Dermis microvascular lymphatic vessel endothelial cell (primary cell): ENCODE data around the gene CMSS1. TPM values are rescaled to one million over a fixed set of nuclear protein-coding genes. Genes with fewer than 3 reads are reported as not detected.
A peak's percentile ranks its signal among the peaks of the same experiment; 100 is the strongest.

ENCODE experiments used
- DNase-seq, 2 donors: peaks; one replicate each; pipeline versions ENCODE4 v3.0.0 to v3.0.0-alpha.2; 2010; ENCODE audit warnings: low read depth in 2 of 2
- total RNA-seq: library from RNA; depleted of rRNA; stranded (reverse); fragments of >200 nt; gene quantifications from 2 replicates; pipeline ENCODE4 v1.2.1, GENCODE V29; 2014

Gene CMSS1
- total RNA-seq, 1 donor from 2014 or later: 7.7 TPM

DNA sequence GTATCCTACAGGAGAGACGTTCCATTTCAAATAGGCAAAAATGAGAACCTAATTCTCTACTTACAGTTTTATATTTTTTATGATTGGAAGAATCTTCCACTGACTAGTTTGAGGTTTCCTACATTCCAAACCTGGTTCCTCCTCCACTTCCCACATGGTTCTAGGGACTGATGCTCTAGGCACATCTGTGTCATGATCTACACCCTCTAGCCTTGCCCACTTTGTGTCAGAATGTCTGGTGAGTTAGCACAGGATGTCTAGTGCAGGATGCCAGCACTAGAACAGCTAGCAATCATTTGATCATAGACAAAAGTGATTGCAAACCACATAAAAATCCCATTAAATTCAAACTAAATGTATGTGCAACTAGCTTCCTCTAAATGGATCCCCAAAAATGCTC is 323.3 kb downstream of the CMSS1 start:
- DNase-seq: no peak

DNA sequence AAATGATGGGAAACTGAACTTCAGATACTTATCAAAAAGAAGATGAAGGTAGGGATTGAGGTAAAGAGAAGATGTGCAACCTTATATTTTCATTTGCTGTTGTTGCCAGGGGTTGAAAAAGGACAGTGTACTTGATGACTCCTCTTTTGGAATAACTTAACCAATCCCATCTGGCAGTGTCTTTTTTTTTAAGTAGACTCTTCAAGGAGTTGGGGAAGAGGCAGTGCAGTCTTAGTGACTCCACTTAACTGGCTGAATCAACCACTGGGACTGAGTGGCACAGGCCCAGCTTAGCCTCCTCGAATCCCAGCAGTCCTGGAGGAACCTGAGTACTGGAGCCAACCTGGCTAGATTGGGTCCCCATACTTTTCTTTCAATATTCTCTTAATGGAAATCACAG is 323.9 kb downstream of the CMSS1 start:
- no peak for DNase-seq

DNA sequence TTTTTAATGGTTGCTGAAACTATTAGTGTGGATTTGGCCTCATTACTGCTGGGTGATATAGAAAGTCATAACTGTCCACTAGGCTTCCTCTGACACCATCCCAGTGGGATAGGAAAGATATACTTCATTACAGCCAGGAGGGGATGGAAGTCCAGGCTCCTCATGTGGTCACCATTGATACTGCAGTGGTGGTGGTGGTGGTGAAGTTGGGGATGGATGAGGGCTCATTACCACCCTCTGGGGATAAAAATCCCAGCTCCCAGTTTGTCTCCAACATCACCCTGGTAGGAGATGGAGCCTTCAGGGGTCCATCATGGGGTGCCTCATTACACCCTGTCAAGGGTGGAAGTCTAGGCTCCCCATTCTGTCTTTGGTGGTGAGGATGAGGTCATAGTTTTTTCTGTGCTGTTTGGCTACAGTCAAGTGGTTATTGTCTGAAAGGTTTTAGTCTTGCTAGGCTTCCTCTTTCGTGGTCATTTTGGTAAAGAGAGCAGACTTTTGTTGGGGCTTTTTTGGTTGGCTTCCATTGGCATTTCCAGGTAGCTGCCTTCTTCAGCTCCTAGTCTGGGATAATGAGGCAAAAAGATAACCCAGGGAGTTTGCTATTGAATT is 326.7 kb downstream of the CMSS1 start:
- DNase-seq: no peak

DNA sequence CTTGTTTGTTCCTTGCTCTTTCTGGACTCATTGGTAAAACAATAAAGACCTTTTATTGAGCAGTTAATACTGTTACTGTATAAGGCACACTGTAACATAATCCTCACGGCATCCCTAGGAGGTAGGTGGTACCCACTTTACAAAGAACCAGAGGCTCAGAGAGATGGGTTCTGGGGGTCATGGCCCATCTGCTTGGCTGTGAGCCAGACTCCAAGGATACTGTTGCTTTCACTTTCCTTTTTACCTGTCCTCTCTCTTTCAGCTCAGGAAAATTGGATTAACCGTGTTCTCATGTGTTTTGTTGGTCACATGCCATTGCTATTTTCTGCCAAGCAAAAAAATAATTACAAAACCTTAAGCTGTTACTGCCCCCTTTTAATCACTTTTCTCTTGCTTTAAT is 331.5 kb downstream of the CMSS1 start:
- DNase-seq: peak; percentile 41 to 51

DNA sequence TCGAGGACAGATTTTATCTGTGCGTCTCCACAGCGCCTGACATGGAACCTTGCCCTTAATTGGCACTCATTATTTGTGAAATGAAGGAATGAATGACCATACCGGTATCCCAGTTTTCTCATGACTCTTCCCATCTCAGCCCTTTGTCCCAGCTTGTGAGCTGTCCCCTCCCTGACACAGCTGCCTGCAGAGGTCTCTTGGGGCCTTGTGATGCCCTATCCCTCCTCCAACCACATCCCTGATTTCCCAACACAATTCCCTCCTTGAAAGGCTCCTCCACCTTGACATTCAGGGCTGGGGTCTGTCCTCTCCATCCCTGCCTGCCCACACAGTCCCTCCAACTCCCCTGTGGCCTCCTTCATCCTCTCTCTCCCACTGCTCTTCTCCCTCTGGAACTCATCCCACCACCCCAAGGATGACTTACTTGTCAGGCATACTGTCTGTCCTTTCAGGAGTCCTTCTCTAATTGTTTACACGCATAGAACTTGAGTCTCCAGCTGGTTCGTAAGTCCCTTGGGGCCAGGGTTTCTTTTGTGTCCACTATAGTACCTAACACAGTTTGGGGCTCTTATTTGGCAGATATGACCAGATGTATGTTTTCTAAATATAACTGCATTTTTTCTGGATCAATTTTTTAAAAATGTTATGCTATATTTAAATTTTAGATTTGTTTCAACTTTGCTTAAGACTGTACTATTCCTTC is 332.2 kb downstream of the CMSS1 start:
- DNase-seq: no peak

DNA sequence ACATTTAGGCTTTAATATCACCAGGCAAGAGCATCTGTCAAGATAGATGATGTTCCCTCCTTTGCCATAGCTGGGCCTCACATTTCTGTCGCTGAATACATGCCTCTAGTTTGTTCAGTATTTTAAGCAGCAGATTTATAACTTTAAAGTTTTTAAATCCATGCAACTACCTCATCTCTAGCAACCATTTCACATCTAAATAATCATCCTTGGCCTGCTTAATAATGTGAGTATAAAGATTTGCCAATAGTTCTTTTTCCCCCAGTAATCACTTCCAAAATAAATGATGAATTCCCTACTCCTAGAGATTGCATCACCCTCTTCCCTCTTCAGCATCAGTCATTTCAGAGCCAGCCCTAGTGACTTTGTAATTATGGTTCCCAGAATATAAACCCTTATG is 332.8 kb downstream of the CMSS1 start:
- DNase-seq: no peak

DNA sequence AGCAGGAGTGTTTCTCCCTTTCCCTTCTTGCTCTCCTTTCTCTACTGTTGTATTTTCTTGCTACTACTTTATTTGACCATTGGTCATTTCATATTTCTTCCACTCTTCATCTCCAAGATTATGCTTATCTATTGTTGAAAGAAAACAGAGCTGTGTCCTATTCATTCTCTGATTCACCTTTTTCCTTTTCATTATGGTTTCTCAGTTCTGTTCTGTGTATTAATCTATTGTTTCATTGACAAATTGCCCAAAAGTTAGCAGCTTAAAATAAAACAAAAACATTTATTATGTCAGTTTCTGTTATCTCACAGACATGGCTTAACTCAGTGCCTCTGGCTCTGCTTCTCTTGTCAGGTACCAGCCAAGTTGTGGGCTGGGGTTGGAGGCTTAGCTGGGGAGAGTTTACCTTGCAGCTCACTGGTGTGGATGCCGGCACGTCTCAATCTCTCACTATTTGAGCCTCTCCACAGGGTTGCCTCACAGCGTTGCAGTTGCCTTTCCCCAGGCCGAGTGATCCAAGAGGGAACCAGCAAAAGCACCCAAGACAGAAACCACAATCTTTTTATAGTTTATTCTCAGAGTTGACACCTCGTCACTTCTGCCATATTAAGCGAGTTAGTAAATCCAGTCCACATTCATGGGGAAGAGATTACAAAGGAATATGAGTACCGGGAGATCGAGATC is 333.5 kb downstream of the CMSS1 start:
- no peak for DNase-seq

DNA sequence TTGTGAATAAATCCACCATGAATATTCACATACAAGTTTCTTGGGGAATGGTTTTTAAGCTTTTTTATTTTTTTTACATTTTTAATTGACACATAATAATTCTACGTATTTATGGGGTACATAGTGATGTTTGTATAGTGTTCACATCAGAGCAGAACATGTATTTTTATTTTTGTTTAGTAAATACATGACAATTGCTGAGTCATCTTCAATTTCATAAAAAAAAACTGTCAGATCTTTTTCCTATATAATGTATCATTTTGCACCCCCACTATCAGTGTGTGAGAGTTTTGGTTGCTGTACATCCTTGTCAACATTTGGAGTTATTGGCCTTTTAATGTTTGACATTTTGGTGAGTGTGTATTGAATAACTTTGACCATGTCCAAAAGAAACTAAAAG is 336.5 kb downstream of the CMSS1 start:
- DNase-seq: no peak

DNA sequence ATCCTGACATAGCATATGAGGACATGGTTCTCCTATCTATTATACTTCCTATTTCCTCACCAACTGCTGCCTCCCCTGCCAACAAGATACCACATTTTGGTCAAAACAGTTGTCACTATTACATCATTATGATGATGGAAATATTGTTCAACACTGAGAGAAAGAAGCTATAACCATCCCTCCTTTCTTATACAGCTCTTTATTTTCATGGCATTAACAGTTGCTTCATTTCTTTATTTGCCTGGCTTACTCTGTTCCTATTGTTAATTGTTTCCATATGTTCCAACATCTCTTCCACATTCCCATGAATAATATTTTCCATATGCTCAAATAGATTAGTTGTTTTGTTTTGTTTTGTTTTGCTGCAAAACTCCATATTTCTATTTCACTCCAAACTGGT is 337.5 kb downstream of the CMSS1 start:
- DNase-seq: no peak

DNA sequence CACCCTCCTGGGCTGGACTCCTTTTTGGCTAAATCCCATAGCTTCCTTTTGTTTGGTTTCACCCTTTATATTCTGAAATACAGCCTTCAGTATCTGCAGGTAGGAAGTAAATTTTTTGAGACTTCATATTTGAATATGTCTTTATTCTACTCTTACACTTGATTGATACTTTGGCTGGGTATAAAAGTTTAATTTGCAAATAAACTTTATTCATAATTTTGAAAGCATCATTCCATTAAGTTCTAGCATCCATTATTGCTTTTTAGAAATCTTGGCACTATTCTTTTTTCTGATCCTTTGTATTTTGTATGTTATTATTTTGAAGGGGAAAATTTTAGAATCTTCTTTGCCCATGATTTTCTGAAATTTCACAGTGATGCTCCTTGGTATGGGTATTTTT is 337.9 kb downstream of the CMSS1 start:
- DNase-seq: no peak

DNA sequence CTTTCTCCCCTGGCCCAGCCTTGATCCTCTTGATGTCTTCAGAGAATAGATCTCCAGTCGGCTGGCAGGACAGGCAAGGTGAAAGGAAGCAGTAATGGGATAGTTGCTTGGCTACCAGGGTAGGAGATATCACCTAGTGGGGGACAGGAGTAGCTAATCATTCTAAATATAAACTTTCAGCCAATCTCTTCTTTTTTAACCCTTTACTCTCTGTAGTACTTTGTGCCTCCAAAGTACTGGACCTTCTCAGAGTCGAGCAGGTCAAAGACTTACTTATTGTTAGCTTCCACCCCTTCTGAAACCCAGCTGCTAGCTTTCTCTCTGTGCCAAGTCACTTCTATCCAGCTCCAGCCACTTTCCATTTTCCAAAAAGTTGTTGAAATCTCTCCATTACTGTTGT is 340.0 kb downstream of the CMSS1 start:
- DNase-seq: no peak

DNA sequence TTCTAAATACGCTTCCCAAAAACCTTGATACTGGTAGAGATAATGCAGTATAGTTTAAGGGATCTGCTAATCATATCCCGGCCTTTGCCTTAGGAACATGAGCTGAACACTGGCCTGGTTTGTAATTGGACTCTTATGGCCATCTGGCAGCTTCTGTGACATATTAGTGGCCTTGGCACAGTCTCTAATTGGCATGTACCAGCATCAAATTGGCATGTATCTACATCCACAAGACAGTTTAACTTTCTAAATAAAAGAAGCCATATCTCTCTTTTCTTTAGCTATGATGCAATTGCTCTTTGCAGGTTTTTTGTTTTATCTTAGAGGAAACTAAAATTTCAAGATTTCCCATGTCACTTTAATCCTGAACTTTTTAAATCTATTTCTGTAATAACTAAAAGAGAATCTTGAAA is 341.3 kb downstream of the CMSS1 start:
- peak in 1 of 2 donors; percentile 42 for DNase-seq

DNA sequence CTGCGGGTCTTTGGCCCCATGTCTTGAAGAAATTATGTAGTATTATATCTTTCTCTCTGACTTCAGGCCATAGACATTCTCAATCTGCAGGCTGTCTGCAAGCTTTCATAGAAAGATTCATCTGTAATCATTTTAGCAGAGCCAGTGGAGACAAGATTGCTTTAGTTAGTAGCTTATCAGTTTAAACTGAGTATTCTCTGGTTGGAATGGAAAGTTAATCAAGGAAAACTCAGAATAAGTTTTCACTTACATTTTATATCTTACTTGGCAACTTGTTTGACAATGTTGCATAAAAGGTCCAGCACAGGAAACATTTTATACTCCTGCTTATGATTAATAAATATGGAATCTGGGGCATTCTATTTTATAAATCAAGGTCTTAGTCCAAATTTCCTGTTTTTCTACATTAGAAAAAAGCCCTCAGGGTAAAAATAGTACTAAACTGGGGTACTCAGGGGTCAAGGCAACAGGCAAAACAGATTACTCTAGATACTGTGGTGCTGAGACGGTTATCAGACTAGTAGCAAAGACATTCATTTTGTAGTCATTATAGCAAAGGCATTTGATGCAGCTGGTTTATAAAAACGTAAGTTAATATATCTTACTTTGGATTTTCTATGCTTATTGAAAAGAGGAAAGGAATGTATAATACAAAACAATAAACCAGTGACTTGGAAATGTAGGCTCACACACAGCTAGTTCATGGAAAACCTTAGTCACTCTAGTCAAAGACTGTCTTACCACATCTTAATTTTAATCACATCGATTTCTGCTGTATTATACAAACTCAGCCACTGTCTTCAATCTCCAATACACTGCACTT is 341.9 kb downstream of the CMSS1 start:
- DNase-seq: peak; percentile 50 to 88

DNA sequence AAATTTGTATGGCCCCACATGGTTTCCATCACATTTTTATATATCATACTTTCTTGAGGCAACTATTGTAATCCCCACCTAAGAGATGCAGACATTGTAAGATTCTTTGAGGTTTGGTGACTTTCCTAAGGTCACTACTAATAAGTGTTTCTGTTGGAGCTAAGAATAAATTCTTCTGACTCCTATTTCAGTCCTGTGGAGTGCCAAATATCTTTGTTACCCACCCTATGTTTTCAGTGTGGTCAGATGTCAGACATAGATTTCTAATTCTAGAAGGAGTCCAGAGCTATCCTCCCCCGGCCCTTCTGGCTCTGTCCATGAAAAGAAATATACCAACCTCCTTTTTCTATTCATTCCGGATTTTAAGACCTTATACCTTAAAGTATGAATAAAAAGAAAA is 342.9 kb downstream of the CMSS1 start:
- no peak for DNase-seq

DNA sequence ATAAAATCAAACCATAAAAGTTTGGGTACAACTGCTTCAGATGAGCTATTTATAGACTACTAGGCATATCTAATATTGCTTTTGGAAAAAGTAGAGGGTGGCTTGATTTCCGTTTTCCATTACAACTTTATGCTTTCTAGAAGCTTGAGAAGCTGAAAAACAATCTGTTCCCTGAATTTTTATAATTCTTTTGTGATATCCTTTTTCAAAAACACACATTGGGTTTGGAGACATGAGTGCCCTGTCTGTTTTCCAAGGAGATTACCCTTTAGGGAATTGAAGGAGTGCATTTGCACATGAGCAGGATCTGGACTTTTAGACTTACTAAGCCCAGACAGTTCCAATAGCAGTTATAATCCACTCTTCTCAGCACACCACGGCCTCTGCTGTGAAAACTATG is 346.1 kb downstream of the CMSS1 start:
- DNase-seq: peak in 1 of 2 donors; percentile 52

DNA sequence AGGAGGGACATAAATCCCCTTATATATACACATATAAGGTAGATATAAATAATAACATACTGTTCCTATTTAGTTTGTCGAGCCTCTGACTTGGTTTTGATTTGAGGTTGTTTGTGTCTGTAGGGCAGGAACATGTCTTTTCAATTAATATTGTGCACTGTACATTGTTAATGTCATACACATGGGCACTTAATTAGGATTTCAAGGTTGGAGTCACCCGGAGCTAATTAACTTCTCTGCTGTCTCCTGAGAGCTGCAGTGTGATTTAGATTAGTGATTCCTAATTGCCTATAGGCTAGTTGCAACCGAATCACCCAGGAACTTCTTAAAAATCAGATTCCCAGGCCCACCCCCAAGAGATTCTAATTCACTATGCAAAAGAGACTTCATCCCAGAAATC is 347.1 kb downstream of the CMSS1 start:
- DNase-seq: no peak

DNA sequence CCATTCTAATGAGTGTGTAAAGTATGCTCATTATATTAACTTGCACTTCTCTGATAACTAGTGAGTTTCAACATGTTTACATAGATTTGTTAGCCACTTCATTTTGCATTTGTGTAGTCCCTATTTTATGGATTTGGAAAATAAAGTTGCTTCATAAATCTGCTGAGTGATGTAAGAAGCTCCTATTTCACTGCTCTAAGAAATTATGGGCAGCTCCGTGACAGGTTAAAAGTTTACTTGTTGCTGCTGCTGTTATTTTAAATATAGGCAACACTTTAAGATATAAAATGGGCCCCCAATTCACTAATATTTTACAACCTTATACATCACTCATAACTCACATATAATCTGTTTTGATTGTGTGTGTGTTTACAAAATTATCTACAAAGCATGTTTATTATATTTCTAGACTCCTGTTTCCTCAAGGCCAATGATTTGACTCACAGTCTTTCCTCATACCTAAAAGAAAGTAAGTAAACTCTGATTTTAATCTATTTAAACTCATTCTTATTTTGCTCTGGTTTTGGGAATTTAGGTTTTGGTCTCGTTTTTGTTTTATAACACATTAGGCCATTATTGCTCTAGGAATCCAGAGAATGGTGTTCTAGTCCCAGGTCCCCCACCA is 348.4 kb downstream of the CMSS1 start:
- DNase-seq: no peak

DNA sequence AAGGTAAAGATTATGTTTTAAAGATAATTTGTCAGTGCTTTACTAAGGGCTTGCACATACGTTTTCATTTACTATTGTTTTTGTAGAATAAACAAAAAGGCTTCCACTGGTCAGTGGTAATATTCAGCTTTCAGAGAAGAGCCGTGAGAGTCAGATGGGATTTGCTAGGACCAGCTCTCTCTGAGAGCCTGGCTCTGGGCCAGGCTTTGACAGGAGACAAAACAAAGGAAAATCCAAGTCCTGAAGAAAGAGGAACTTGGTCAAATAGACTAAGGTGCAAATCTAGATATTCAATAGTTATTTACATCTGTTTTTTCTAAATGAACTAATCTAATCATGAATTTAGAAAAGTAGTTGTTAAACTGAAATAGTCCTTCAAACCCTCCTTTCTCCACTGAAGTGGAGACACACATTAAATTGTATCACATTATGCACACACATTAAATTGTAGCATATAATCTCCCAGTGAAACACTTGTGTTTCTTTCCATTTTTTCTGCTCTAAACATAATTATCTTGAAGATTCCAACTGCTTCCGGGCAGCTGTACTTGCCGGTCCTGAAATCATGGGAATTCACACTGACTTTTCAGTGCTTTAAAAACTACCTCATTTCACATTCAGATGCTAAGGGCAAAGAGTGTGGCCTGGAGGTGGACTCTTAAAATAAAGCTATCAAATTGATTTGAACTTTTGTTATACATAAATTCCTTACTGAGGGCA is 351.7 kb downstream of the CMSS1 start:
- DNase-seq: peak in 1 of 2 donors; percentile 78

DNA sequence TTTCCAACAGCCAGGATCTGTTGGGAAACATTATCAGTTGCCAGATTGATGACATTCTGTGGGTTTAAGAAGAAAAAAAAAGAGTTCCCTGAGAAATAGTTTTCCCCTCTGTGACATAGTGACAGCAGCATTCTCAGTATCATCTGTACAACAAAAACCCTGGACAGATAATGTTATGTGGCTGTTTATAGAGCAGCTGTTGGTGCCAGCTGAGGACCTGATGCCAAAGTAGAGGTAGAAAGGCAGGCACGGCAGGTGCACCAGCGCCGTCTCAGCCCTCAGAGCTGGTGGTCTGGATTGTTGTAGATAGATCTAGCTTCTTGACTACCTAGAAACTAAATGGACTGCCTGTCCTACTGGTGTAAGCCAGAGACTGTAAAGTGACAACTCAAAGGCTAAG is 352.8 kb downstream of the CMSS1 start:
- no peak for DNase-seq

DNA sequence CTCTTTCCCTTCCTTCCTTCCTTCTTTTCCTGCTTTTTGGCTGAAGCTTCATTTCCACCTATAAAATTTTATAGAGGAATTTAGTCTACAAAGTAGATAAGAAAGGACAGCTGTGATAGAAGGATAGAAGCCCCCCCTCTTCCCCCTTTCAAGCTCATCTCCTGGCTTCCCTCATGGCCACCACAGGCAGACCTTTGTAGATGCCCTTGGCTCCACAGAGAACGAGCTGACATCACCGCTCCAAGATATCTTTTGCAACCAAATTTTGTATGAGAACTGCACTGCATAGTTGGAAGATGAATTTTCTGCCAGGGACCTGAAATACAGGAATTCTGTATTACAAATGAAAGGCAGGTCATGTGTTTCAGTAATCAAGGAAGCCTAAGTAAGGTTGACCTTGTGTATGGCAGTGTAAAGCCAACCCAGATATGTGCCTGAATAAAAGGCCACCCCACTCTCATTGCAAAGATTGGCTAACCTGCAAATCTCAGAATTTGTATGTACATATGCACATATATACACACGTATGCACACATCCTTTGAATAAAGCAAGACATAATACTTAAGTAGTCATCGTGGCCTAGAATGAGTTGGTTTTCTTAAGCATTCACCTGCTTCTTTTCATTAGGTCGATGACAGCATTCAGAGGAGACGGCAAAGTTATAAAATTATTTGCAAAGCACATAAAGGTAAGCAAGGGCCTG is 353.7 kb downstream of the CMSS1 start:
- no peak for DNase-seq
